Measurements from ENCODE around the gene HMGCL.
A peak's percentile ranks its signal among the peaks of the same experiment; 100 is the strongest.

HMGCL gene

DNA sequence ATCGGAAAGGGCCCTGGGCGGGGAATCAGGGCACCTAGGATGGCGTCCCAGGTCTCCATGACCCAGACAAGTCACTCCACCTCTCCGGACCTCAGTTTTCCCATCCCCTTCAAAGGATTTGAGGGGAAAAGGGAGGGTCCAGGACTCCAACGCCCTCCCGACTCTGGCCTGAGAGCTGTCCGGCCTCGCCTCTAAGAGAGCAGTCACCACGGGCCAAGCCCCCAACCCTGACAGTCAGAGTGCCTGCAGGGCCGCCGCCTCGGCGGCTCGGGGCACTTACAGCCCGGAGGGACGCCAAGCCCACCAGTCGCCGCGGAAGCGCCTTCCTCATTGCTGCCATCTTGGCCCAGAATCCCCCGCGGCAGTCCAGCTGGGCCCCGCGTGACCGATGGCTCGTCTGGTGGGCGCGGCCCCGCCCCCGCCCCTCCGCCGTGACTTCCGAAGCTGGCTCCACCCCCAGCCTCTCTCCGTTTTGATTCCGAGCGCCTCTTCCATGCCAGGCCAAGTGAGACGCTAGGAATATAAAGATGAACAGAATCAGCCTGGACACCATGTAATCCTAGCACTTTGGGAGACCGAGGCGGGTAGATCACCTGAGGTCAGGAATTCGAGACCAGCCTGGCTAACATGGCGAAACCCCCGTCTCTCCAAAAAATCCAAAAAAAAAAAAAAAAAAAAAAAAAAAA, at the start of gene HMGCL:
TSS of gene HMGCL (minus strand) at position 354 of the 686 bp plus-strand sequence. CDS start at position 340, 14 bp downstream.
- Mint-ChIP-seq H3K4me1 (peaks cover 16% of the 10 kb centered on the region), H3K9me3 (no peaks in the 10 kb centered on the region), H3K27me3 (ENCODE audit: low read depth, poor library complexity) (peaks cover 1% of the 10 kb centered on the region), H3K36me3 (ENCODE audit: low read depth) (peaks cover 3% of the 10 kb centered on the region), H3K4me3 (peak within 1 kb of the TSS; percentile 99), H3K27ac (peak within 1 kb of the TSS; percentile 91)
- TF ChIP-seq, protein P1, sequence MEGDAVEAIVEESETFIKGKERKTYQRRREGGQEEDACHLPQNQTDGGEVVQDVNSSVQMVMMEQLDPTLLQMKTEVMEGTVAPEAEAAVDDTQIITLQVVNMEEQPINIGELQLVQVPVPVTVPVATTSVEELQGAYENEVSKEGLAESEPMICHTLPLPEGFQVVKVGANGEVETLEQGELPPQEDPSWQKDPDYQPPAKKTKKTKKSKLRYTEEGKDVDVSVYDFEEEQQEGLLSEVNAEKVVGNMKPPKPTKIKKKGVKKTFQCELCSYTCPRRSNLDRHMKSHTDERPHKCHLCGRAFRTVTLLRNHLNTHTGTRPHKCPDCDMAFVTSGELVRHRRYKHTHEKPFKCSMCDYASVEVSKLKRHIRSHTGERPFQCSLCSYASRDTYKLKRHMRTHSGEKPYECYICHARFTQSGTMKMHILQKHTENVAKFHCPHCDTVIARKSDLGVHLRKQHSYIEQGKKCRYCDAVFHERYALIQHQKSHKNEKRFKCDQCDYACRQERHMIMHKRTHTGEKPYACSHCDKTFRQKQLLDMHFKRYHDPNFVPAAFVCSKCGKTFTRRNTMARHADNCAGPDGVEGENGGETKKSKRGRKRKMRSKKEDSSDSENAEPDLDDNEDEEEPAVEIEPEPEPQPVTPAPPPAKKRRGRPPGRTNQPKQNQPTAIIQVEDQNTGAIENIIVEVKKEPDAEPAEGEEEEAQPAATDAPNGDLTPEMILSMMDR (IDR thresholded peaks at IDR 0.05): no peak
- peak; percentile 91 for DNase-seq

DNA sequence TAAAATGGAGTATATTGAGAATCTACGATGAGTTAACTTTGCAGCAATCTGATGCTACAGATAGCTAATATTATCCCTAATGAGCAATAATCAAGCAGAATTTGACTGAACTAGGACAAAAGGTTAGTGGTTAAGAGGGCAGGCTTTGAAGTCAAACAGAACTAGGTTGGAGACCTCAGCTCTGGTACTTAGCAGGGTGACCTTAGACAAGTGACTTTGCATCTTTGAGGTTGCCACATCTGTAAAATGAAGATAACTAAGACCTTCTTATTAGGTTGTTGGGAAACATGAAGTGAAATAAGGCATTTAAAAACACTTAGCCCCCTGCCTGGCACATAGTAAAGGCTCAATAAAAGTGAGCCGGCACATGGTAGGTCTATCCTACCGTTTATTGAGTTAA, 47.2 kb upstream of the HMGCL start:
- Mint-ChIP-seq H3K9me3 (peaks cover 26% of the 10 kb centered on the region), H3K36me3 (ENCODE audit: low read depth) (peaks cover 3% of the 10 kb centered on the region), H3K27ac (no peak overlapping the region), H3K4me3 (no peak overlapping the region), H3K4me1 (peaks cover 12% of the 10 kb centered on the region), H3K27me3 (ENCODE audit: low read depth, poor library complexity) (peaks cover 75% of the 10 kb centered on the region)
- TF ChIP-seq, protein P1 (IDR thresholded peaks at IDR 0.05): no peak
- DNase-seq: no peak

DNA sequence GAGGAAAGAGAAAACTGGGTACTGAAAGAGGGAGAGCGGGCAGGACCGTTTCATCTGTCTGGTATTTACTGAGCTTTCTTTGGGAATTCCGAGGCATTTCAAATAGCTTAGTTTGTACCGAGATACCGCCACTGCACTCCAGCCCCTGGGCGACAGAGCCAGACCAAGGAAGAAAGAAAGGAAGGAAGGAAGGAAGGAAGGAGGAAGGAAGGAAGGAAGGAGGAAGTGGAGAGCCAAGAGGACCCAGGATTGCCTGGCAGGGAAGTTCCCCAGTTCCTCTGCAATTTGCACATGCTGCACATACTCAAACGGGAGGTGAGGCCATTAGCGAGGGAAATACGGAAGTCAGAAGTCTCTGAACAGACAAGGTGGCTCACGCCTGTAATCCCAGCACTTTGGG, 43.8 kb upstream of the HMGCL start:
- TF ChIP-seq, protein P1 (IDR thresholded peaks at IDR 0.05): no peak
- H3K4me1 Mint-ChIP-seq: peaks cover 17% of the 10 kb centered on the region
- peaks cover 84% of the 10 kb centered on the region for H3K27me3 Mint-ChIP-seq (ENCODE audit: low read depth, poor library complexity)
- H3K4me3 Mint-ChIP-seq: no peak overlapping the region
- no peak for DNase-seq
- H3K9me3 Mint-ChIP-seq: peaks cover 9% of the 10 kb centered on the region
- no peaks in the 10 kb centered on the region for H3K36me3 Mint-ChIP-seq (ENCODE audit: low read depth)
- H3K27ac Mint-ChIP-seq: no peak overlapping the region

DNA sequence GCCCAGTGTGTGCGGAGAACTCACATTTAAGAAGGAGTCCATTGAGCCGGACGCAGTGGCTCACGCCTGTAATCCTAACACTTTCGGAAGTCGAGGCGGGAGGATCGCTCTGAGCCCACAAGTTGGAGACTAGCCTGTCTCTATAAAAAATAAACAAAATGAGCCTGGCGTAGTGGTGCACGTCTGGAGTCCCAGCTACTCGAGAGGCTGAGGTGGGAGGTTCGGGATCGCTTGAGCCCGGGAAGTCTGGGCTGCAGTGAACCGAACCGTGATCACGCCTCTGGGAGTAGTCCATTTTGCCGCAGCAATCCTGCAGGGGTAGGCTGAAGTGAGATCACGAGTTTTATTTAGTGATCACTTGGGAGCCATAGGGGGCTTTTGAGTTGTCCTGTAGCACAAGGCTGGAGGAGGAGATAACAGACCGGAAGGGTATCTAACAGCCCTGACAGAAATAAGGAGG, 43.4 kb upstream of the HMGCL start:
- H3K27ac Mint-ChIP-seq: no peak overlapping the region
- H3K4me1 Mint-ChIP-seq: peaks cover 17% of the 10 kb centered on the region
- H3K4me3 Mint-ChIP-seq: peak overlapping the region; percentile 81
- DNase-seq: no peak
- peaks cover 82% of the 10 kb centered on the region for H3K27me3 Mint-ChIP-seq (ENCODE audit: low read depth, poor library complexity)
- TF ChIP-seq, protein P1 (IDR thresholded peaks at IDR 0.05): no peak
- peaks cover 9% of the 10 kb centered on the region for H3K9me3 Mint-ChIP-seq
- no peaks in the 10 kb centered on the region for H3K36me3 Mint-ChIP-seq (ENCODE audit: low read depth)

DNA sequence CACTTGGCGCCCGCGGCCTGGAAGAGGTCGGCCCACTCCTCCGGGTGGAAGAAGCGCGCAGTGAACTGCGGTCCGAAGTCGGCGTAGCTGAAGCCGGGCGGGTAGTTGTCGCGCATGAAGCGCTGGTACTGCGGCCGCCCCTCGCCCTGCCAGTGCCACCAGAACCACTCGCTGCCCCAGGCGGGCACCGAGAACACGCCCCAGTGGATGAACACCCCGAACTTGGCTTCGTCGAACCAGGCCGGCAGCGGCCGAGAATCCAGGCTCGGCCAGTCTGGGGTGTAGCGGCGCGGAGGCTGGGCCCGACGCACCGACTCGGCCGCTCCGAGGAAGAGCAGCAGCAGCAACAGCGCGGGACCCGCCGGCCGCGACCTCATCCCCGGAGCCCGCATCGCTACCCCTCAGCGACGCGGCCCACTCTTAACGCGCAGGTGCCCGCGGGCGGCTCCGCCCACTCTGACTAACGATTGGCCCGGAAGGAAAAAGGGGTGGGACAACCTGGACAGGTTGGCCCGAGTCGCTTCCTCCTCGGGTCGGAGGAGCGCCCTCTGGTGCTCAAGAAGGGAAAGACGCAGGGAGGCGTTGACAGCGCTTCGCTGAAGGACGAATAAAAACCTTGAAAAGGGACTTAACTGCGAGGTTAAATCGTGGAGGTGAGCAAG, 42.8 kb upstream of the HMGCL start, which contains the start of gene FUCA1:
TSS of gene FUCA1 (minus strand) at position 396 of the 662 bp plus-strand sequence. CDS start at position 392, 4 bp downstream.
- TF ChIP-seq, protein P1 (IDR thresholded peaks at IDR 0.05): peak; percentile 97
- Mint-ChIP-seq H3K27me3 (ENCODE audit: low read depth, poor library complexity) (peaks cover 85% of the 10 kb centered on the region), H3K9me3 (peaks cover 9% of the 10 kb centered on the region), H3K27ac (no peak within 1 kb of the TSS), H3K4me1 (peaks cover 17% of the 10 kb centered on the region), H3K4me3 (peak within 1 kb of the TSS; percentile 81), H3K36me3 (ENCODE audit: low read depth) (no peaks in the 10 kb centered on the region)
- peak; percentile 97 for DNase-seq
